GM12873 (cell line): ENCODE data around the gene SLF2.

Experiments
- TF ChIP-seq, protein P1 (sequence below): IDR thresholded peaks from 2 replicates; pipeline ENCODE4 v1.5.1; 2012; ENCODE audit warnings: low read depth, mild to moderate bottlenecking, moderate library complexity, low read length, control low read depth; ENCODE audit not compliant: insufficient read depth; ENCODE audit errors: missing control alignments

The SLF2 gene

DNA sequence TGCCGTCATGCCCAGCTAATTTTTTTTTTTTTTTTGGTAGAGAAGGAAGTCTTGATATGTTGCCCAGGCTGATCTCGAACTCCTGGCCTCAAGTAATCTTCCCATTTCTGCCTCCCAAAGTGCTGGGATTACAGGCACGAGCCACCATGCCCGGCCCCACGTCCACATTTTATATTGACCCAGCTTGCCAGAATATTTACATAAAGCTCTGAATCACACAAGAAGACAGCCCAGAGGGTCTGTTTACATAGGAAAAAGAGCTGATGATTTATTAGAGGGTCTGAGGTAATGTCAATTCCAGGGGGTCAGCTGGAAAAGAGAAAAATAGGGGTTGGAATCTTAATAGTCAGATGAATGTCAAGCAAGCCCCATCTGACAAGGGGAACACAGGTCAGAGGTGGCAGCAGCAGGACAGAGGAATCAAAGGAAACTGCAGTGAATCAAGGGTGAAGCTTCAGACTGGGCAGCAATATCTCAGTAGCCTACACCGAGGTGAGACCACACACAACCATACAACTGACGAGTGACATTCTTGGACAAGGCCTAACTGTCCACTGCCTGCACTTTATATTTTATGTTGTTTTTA, 15.8 kb upstream of the SLF2 start:
- TF ChIP-seq, protein P1, sequence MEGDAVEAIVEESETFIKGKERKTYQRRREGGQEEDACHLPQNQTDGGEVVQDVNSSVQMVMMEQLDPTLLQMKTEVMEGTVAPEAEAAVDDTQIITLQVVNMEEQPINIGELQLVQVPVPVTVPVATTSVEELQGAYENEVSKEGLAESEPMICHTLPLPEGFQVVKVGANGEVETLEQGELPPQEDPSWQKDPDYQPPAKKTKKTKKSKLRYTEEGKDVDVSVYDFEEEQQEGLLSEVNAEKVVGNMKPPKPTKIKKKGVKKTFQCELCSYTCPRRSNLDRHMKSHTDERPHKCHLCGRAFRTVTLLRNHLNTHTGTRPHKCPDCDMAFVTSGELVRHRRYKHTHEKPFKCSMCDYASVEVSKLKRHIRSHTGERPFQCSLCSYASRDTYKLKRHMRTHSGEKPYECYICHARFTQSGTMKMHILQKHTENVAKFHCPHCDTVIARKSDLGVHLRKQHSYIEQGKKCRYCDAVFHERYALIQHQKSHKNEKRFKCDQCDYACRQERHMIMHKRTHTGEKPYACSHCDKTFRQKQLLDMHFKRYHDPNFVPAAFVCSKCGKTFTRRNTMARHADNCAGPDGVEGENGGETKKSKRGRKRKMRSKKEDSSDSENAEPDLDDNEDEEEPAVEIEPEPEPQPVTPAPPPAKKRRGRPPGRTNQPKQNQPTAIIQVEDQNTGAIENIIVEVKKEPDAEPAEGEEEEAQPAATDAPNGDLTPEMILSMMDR: no peak

DNA sequence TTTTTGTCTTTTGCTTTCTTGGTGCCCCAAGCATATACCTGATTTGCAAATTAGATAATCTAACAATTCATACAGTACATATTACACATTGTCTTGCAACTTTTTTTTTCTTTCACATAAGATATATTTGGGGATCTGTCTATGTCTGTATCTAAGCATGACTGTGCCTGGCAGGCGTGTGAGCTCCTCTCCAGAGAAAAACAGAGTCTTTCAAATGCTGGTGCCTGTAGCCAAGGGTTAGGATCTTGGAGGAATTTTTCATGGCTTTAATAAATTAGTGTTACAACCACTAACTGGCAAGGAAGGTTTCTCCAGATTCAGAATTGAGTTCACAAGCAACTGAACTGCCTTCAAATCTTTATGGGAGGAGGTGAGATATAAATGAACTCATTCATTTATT, 14.8 kb upstream of the SLF2 start:
- TF ChIP-seq, protein P1: no peak

DNA sequence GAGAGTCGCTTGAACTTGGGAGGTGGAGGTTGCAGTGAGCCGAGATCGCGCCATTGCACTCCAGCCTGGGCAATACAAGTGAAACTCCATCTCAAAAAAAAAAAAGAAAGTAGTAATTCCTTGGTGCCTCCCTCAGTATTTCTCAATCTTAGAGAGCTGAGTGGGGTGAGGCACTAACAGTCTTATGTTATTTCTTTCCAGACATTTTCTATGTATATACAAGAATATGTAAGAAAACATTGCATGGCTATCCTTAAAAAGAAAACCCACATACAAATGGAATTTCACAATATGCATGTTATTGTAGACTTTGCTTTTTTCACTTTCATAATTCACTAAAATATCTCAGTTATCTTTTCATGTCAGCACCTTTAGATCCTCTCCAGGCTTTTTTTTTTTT, 13.6 kb upstream of the SLF2 start:
- TF ChIP-seq, protein P1: no peak

DNA sequence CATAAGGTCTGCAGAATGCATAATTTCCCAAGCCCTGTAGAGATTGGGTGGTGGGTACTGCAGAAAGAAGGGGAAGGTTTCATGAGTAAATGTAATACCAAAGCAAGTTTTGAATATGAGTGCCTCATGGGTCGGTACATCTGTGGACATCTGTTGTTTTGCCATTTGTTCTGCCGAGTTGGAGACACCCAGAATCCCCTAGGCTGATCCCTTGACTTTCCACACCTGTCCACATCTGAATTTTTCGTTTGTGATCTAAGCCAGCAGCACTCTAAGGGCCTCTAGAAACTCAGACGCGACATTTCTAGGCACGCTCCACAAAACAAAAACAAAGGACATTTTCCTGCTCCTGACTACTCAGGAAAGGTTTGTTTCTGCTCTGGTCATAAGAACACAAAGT, 11.7 kb upstream of the SLF2 start:
- TF ChIP-seq, protein P1: no peak

DNA sequence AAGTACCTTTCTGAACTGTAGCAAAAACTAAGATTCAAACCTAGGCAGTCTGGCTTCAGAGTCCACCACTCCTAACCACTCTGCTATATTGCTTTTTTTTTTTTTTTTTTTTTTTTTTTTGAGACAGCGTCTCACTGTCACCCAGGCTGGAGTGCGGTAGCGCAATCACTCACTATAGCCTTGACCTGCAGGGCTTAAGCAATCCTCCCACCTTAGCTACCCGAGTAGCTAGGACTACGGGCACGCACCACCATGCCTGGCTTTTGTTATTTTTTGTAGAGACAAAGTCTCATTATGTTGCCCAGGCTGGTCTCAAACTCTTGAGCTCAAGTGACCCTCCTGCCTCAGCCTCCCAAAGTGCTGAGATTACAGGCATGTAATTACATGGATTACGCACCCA, 10.1 kb upstream of the SLF2 start:
- TF ChIP-seq, protein P1: no peak

DNA sequence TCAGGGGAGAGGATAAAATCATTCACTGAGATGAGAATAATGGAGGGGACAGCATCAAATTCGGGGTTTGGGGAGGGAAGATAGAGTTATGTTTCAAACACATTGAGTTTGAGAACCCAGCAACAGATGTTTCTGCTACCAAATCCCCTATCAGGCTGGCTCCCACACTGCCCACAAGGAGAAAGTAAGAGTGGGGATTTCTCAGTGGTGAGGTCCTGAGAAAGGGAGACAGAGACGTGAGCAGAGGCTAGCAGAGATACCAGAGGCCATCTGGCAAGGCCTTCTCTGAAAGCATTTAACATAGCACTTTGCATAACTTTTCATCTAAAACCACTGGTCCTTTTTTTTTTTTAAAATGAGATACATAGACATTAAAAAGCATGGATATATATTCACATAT, 7.8 kb upstream of the SLF2 start:
- TF ChIP-seq, protein P1: no peak

DNA sequence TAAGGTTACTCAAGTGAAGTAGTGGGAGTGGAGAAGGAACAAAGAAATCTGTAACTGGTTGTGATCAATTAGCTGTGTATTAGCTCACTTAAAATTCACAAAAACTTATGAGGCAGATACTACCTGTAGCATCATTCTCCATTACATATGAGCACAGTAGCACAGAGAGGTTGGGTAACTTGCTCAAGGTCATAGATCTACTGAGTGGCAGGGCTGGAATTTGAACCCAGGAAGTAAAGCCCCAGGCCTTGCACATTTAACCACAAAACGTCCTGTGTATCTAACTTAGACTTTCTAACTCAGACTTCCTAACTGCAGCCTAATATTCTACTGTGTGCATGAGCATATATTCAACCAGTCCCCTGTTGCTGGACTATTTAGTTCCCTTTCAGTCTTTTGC, 5.6 kb upstream of the SLF2 start:
- TF ChIP-seq, protein P1: no peak

DNA sequence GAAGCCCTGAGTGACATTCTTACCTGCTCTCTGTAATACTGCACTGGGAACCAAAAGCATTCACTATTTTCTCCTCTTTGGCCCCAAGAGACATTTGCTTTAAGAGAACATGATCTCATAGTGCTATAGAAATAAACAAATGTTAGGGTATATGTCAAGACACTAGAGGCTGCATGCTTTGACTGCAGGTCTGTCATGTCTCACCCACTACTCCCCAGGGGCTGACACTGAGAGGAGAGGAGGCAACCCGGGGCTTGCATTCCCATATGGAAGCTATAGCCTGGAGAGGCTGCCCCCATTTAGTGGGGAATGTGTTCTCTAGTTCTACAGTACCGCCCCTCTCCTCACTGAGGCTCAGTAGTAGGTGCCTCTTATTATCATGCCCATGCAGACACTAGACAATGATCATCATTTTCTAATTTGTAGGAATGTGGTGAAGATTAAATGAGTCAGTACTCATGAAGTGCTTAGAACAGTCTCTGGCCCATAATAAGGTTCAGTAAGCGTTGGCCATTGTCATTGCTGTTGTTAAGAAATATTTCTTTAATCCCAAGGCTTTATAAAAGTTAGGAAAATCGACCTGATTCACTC, 4.9 kb upstream of the SLF2 start:
- TF ChIP-seq, protein P1: no peak
